HG03342 (cell line): ENCODE measurements around the gene PSMA6.
"Not testable (repeated sequence)": the region's sequence is repeated elsewhere in the genome, so short reads cannot be mapped to it uniquely, and the experiment has no call there.

Source experiments
- ATAC-seq: cut with Tn5 transposase; IDR thresholded peaks from one replicate; pipeline ENCODE4 v1.9.1; 2021; ENCODE audit warnings: mild to moderate bottlenecking, moderate library complexity; ENCODE audit not compliant: unreplicated experiment

PSMA6 gene

DNA sequence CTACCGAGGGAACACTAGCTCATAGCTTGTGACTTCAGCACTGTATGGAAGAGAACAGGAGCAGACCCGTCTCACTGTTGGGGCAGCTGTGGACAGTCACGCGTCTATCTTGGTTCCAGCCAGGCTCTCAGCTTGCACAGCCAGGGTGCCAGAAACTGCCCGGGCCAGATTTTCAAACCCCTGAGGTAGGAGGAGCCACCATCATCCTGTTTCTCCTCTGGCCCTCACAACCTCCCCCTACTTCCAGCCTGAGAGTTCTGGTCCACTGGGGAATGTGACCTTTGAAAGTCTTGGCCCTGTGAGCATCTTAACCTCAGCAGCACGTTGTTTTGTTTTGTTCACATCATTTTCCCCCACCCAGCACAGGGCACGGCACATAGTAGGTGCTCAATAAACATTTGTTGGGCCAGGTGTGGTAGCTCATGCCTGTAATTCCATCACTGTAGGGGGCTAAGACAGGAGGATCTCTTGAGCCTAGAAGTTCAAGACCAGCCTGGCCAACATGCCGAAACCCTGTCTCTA lies 50.4 kb downstream of the PSMA6 start:
- ATAC-seq: no peak

GRCh38 chr14:35343702-35344101 lies 51.5 kb downstream of the PSMA6 start:
- ATAC-seq: no peak

DNA sequence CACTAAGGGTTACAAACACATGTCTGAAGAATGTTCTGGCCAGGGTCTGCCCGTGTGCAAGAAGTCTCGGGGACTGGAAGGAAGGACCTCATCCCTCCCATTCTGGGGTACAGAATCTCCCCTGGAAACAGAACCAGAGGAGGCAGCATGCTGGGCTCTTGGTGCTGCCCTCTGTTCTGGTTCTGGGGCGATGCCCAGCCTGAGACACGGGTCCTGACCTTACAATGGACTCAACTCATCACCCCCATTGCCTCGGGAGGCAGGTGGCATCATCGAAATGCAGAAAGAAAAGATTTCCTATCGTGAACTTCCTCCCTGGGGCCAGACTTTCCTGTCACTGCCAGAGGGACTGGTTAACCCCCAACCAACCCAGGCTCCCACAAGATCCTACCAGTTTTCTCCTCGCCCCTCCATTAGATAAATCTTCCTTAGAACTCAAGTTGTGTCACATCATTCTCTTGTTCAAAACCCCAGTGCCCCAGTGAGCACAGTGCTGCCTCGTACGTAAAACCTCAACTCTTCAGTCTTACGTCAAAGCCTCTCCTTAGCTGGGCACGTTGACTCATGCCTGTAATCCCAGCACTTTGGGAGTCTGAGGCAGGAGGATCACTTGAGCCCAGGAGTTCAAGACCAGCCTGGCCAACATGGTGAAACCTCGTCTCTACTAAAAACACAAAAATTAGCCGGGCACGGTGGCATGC lies 52.1 kb downstream of the PSMA6 start:
- ATAC-seq: no peak

- ATAC-seq: no peak
Measured at GRCh38 chr14:35346738-35347322, 54.6 kb downstream of the PSMA6 start.

GRCh38 chr14:35347323-35348043 lies 55.3 kb downstream of the PSMA6 start:
- no peak for ATAC-seq

DNA sequence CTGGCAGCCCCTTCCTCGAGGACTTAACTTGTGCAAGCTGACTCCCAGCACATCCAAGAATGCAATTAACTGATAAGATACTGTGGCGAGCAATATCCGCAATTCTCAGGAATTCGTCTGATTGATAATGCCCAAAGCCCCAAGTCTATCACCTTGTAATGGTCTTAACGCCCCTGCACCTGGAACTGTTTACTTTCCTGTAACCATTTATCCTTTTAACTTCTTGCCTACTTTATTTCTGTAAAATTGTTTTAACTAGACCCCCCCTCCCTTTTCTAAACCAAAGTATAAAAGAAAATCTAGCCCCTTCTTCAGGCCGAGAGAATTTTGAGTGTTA lies 55.8 kb downstream of the PSMA6 start:
- ATAC-seq: not testable (repeated sequence)

DNA sequence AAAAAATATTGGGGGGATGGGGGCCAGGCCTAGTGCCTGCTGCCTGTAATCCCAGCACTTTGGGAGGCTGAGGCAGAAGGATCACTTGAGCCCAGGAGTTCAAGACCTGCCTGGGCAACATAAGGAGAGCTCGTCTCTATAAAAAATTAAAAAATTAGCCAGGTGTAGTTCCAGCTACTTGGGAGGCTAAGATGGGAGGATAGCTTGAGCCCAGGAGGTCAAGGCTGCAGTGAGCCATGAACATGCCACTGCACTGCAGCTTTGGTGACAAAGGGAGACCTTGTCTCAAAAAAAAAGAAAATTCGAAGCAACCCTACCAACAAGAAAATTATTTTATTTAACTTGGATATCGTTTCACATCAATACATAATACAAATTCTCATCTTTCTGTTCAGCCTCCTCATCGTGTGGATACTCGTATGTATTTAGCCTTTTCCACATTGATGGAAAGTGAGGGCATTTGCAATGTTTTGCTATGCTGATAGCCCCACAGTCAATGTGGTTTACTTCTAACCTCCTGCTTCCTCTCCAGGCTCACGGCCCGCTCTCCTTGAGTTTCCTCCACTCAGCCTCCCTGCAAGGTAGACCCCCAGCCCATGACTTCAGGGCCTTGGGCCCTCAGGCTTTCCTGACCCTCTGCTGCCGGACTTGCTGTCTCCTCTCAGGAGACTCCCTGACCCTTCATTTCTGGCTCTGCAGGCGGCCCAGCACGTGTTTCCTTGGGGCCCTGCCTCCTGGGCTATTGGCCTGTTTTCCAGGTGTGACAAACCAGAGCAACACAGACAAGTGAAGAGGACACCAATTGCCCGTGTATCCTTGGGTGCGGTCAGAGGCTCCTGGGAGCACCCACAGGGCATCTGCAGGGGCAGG lies 57.5 kb downstream of the PSMA6 start:
- ATAC-seq: no peak

GRCh38 chr14:35351497-35351896 lies 59.3 kb downstream of the PSMA6 start:
- no peak for ATAC-seq

DNA sequence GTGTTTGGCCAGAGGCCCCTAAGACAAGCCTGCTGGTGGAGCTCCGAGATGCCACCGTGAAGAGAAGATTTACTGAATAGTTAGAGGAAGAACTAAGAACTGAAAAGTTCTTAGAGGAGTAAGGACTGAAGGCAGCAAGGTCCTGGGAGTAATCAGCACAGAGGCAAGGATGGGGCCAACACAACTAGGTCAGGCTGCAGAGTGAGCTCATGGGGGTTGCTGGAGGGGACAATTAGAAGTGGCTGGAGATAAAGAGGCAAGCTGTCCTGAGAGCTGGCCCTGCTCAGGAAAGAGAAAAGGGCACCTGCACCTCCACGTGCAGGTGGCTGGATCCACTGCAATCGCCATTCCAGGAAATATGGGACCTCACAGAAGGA lies 59.7 kb downstream of the PSMA6 start:
- no peak for ATAC-seq

DNA sequence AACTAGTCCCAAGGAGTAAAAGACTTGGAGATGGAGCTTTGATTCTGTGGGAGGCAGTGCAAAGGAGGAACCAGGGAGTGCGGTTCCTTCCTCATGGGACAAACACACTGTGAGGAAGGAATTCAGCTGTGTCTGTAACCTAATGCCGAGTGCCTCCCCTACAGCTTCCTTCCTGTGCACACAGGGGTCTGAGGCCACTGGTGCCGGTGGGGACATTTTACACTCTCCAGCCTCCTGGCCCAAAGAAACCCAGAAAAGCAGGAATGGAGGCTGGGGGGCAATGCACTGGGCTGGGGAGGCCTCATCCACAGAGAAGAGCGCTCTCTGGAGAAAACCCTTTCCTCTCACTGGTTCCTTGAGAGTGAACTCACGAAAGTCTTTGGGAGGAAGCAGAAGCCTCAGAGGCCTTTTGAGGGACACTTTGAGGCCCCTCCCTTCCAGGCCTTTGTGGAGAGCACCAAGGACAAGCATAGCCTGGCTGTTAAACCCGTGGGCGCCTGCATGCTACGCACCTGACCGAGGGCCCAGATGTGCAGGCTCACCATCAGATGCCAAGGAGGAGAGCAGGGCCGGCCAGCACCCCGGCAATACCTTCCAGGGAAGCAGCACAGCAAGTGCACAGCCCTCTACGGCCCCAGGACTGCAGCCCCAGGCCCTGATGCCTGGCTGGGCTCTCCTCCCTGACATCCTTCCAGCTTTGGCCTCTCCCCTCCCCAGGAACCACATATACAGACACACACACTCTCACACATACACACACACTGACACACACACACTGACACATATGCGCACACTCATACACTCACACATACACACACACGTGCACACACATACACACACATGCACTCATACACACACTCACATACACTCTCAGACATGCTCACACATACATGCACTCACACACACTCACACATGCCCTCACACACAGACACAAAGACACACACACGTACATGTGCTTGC lies 60.4 kb downstream of the PSMA6 start:
- ATAC-seq: no peak

- no peak for ATAC-seq
Measured at GRCh38 chr14:35353409-35354172, 61.4 kb downstream of the PSMA6 start.

GRCh38 chr14:35355235-35355634 lies 63.1 kb downstream of the PSMA6 start:
- not testable (repeated sequence) for ATAC-seq

DNA sequence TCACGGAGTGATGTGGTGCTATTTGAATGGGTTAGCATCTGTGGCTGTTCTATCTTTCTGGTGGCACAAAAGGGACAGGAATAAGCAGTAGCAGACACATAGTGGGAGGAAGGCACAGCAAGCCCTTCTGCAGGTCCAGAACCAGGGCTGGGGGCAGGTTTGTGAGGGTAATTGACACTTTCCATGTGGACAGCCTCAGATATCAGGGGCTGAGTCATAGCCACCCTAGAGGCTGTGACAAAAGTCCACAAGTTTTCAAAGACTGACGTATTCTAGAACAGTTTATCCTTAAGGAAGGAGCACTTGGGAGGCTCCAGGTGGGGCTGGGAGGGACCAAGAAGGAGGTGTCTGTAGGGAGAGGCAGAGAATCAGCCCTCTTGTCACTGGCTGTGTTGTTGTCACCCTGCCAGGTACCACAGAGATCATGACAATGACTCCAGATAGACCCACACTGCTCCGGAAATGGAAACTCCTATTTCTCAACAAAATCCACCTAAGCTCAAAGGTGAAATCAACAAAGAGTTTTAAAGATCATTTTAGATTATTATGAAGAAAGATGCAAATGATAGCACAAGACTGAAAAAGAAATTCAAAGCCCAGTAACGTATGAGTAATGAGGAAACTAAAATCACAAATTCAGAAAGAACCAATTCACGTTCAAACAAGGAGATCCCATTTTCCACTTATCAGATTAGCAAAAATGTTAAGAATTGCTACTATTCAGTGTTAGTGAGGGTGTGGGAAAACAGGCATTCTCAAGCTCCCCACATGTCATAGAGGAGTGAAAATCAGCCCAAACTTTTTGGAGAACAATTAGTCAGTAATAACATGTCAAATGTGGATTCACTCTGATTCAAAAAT lies 64.0 kb downstream of the PSMA6 start:
- no peak for ATAC-seq

DNA sequence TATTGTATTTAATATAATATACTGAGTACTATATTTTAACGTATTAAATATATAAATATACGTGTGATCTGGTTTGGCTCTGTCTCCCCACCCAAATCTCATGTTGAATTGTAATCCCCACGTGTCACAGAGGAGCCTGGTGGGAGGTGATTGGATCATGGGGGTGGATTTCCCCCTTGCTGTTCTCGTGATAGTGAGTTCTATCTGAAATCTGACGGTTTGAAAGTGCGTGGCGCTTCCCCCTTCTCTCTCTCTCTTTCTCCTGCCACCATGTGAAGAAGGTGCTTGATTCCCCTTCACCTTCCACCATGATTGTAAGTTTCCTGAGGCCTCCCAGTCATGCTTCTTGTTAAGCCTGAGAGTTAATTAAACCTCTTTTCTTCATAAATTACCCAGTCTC lies 67.5 kb downstream of the PSMA6 start:
- not testable (repeated sequence) for ATAC-seq

GRCh38 chr14:35361141-35361480 lies 68.9 kb downstream of the PSMA6 start:
- ATAC-seq: no peak

- no peak for ATAC-seq
Measured at GRCh38 chr14:35362450-35362849, 70.3 kb downstream of the PSMA6 start.

DNA sequence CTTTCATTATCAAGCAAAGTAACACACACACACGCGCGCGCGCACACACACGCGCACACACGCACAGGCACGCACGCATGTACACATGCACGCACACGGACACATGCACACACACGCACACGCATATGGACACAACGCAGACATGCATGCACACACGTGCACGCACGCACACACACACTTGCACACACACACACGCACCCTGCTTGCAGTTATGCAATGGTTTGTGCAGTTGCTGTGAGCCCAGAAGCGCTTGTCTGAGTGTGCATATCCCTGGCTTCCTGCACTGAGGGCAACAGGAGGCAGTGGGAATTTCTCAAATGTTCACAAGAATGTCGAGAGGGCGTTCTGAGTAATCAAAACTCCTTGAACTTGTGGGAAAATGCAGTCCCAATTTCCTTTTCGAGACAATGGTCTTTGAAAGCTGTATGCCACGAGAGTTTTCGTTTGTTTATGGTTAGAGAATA lies 70.8 kb downstream of the PSMA6 start:
- no peak for ATAC-seq
